Rectal smooth muscle tissue (tissue), 1 donor: Measurements from ENCODE around the gene TMEM129.

Experiments used
- H3K27ac ChIP-seq: one replicate; pipeline ENCODE4 v1.7.0; 2013; ENCODE audit warnings: low read depth, low read length, inconsistent platforms
- H3K27me3 ChIP-seq: one replicate; pipeline ENCODE4 v1.7.0; 2013; ENCODE audit warnings: low read length; ENCODE audit not compliant: control insufficient read depth, insufficient read depth
- H3K36me3 ChIP-seq: one replicate; pipeline ENCODE4 v1.7.0; 2013; ENCODE audit warnings: low read length; ENCODE audit not compliant: control insufficient read depth, insufficient read depth
- H3K4me1 ChIP-seq: one replicate; pipeline ENCODE4 v1.7.0; 2013; ENCODE audit warnings: low read length; ENCODE audit not compliant: control insufficient read depth, insufficient read depth
- H3K4me3 ChIP-seq: one replicate; pipeline ENCODE4 v1.7.0; 2013; ENCODE audit warnings: low read length
- H3K9ac ChIP-seq: one replicate; pipeline ENCODE4 v1.7.0; 2013; ENCODE audit warnings: low read length

Gene TMEM129

DNA sequence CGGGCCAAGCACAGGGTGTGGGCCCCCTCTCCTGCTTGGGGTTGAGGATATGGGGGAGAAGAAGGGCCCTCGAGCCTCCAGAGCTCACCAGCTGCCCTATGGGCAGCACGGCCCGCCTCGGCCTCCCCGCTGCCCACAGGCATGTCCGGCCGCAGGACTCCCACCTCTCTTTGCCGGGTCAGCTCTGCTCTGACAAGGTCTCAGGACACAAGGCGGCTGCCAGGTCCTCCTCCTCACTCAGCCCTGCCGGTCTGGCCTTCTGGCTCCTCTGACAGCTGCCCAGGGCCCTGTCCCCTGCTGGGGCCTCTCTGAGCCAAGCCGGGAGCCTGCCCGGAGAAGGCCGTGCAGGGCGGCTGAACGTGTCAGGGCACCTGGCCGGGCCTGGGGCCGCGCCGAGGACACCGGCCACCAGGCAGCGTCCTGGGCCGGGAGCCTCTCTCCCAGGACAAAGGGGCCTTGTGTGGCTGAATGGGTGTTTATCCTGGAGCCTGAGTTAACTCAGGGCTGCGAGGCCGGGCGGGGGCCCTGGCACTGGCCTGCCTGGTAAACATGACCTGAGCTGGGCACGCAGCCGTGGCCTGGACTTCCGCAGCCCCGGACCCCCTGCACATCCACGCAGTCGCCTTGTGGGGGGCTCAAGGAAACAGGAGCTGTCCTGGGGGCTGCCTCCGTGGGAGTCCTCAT lies 25.9 kb upstream of the TMEM129 start:
- H3K27ac ChIP-seq, result no peak overlapping the region
- H3K36me3 ChIP-seq, result no peaks in the 10 kb centered on the region
- H3K4me3 ChIP-seq, result no peak overlapping the region
- no peaks in the 10 kb centered on the region for H3K27me3 ChIP-seq
- H3K4me1 ChIP-seq, result no peaks in the 10 kb centered on the region
- H3K9ac ChIP-seq, result no peak overlapping the region

DNA sequence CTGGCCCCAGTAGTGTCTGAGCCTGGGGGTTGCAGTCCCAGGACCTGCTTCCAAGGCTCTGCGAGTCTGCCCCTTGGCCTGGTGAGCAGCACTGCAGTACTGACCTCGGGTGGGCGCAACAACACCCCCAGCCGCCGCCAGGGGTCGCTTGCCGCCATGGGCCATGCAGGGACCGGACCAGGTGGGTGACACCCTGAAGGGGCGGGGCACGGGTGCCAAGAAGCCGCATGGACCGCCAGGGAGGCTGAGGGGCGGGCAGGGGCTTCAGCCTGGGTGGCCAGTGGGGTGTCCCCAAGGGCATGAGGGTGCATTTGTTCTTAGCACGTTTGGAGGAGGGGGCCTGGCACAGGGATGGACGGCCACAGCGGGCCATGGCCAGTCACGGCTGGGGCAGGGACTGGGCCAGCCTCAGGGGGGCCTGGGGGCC lies 25.2 kb upstream of the TMEM129 start:
- Histone ChIP-seq H3K36me3 (no peaks in the 10 kb centered on the region), H3K4me3 (no peak overlapping the region), H3K4me1 (no peaks in the 10 kb centered on the region), H3K9ac (no peak overlapping the region), H3K27me3 (no peaks in the 10 kb centered on the region), H3K27ac (no peak overlapping the region)

DNA sequence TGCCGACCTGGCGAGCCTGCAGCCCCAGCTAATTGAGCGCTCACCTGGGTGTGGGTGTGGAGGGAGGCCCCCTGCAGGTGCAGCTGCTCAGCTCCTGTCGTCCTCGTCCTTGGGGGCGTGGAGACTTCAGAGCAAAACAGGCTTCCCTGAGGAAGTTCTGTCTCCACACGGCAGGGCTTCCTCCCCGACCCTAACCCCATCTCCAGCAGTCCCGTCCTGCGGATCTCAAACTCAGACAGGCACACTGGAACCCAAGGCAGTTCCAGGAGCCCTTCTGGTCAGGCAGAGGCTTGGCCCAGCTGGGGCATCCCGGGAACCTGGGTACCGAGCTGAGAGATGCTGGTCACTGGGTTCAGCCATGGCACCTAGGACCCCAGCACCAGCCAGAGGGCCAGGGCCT lies 24.6 kb upstream of the TMEM129 start:
- Histone ChIP-seq H3K36me3 (peaks cover 4% of the 10 kb centered on the region), H3K27ac (no peak overlapping the region), H3K4me1 (no peaks in the 10 kb centered on the region), H3K4me3 (no peak overlapping the region), H3K27me3 (no peaks in the 10 kb centered on the region), H3K9ac (no peak overlapping the region)

DNA sequence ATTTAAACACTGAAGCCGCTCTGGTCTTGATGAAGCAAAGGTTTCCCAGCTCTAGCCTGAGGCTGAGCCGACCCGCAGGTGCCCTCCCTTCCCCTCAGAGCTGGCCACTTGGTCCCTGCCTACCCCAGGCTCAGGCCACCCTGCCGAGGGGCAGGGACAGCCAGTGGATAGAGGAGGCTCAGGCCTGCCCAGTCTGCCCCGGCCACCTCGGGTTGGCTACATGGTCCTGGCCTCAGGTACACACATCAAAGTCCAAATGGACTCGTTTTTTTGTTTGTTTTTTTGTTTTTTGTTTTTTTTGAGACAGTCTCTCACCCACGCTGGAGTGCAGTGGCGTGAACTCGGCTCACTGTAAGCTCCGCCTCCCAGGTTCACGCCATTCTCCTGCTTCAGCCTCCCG lies 24.0 kb upstream of the TMEM129 start:
- H3K9ac ChIP-seq, result no peak overlapping the region
- H3K36me3 ChIP-seq, result peaks cover 6% of the 10 kb centered on the region

DNA sequence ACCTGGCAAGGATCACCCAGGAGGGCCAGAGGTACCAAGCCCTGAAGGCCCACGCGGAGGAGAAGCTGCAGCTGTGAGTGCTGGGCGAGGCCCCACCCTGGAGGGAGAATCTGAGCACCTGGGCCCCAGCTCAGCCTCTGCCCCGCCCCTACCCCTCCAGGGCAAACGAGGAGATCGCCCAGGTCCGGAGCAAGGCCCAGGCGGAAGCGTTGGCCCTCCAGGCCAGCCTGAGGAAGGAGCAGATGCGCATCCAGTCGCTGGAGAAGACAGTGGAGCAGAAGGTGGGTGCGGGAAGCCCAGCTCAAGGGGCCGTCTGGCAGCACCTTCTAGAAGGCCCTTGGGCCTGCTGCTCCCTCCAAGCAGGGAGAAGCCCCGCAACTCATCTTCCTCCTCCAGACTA lies 23.4 kb upstream of the TMEM129 start:
- no peak overlapping the region for H3K9ac ChIP-seq
- no peak overlapping the region for H3K27ac ChIP-seq
- H3K4me3 ChIP-seq, result no peak overlapping the region
- no peaks in the 10 kb centered on the region for H3K4me1 ChIP-seq
- H3K27me3 ChIP-seq, result no peaks in the 10 kb centered on the region
- H3K36me3 ChIP-seq, result peaks cover 6% of the 10 kb centered on the region

More for the DNA sequence above, 24.0 kb upstream of the TMEM129 start:
- no peaks in the 10 kb centered on the region for H3K4me1 ChIP-seq
- H3K27ac ChIP-seq, result no peak overlapping the region
- no peaks in the 10 kb centered on the region for H3K27me3 ChIP-seq
- no peak overlapping the region for H3K4me3 ChIP-seq

DNA sequence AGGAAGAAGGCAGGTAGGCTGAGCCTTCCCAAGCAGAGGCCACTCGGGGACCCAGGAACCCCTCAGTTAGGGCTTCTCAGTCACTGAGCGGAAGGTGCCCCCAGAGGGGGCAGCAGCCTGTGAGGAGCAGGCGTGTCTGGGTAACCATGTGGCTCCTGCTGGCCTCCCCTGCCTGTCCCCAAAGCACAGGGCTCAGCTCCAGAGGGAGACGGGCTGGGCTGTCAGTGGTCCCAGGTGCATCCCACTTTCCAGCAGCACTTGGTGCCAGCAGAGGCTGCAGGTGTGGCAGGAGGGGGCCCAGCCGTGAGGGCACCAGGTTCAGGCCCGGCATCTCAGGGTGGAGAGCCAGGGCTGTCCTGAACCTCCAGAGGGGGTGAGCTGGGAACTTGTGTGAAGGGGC lies 22.9 kb upstream of the TMEM129 start:
- peaks cover 6% of the 10 kb centered on the region for H3K36me3 ChIP-seq
- no peak overlapping the region for H3K27ac ChIP-seq
- no peaks in the 10 kb centered on the region for H3K27me3 ChIP-seq
- no peak overlapping the region for H3K9ac ChIP-seq
- H3K4me3 ChIP-seq, result no peak overlapping the region
- no peaks in the 10 kb centered on the region for H3K4me1 ChIP-seq

DNA sequence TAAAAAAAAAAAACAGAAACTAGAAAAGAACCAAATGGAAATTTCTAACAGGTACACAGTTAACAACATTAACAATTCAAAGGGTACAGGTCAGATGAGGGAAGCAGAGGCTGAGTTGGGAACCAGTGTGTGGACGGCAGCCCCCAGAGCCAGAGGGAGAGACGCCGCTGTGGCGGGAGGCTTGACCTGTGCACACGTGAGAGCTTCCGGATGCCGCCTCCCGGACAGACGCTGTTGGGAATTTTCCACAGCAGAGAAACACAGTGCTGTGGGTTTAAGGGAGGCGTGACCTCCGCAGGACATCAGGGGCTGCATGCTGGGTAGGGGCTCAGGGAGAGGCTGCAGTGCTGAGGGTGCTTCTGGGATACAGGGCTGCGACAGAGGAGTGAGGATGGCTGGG lies 22.4 kb upstream of the TMEM129 start:
- H3K27me3 ChIP-seq, result no peaks in the 10 kb centered on the region
- peaks cover 7% of the 10 kb centered on the region for H3K36me3 ChIP-seq
- no peak overlapping the region for H3K9ac ChIP-seq
- no peaks in the 10 kb centered on the region for H3K4me1 ChIP-seq
- H3K27ac ChIP-seq, result no peak overlapping the region
- no peak overlapping the region for H3K4me3 ChIP-seq

DNA sequence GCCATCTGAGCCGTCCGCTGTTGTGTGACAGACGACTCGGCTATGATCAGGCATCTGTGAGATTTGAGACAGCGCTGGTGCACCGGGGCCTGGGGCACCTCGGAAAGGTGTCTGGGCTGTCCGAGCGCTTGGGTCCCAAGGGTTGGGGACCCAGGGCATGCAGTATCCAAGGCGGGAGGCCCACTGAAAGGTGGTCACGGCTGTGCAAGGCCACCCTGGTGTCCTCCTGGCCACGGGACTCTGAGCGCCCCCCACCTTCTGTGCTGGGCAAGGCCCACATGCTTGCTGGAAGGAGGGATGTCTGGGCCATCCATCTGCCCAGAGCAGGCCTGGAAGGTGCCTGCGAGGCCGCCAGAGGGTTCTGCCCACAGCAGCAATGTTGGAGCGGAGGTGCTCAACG lies 20.1 kb upstream of the TMEM129 start:
- Histone ChIP-seq H3K27ac (no peak overlapping the region), H3K4me1 (no peaks in the 10 kb centered on the region), H3K9ac (no peak overlapping the region), H3K36me3 (peaks cover 20% of the 10 kb centered on the region), H3K27me3 (no peaks in the 10 kb centered on the region), H3K4me3 (no peak overlapping the region)

DNA sequence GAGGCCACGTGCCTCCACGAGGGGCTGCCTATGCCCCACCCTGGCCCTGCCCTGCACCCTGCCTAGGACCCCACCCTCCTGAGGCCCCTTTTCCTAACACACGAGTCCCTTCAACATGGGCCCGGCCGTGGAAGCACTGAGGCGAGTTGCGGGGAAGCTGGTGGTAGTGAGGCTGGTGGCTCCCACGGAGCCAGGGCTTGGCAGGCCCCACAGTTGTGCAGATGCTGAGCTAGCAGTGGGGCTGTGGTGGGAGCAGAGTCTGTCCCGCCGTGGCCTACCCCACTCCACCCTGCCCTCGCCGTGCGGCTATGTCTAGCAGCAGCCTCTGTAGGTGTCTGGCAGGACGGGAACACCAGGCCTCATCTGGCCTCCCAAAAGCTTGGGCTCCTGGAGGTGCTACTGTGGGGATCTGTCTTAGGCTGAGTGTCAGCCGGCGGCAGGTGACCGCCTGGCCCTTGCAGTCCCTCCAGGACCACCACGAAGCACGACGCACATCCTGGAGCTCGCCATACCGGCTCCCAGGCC lies 19.0 kb upstream of the TMEM129 start:
- H3K27me3 ChIP-seq, result no peaks in the 10 kb centered on the region
- H3K36me3 ChIP-seq, result peaks cover 24% of the 10 kb centered on the region
- no peak overlapping the region for H3K9ac ChIP-seq

DNA sequence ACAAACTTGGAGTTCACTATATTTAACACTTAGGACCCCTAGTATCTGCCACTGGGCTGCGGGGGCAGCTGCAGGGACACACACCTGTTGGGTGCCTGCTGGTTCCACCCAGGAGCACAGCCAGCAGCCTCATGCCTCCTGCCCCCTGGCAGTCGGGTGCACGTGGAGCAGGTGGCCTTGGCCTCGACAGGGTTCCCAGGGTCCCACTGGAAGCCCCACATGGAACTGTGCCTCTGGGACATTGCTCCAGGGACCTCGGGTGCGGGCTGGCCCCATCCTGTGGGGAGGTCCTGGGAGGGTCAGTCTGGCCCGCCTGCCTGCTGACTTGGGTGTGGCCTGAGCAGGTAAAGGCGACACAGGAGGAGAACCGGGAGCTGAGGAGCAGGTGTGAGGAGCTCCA lies 18.2 kb upstream of the TMEM129 start:
- H3K4me1 ChIP-seq, result no peaks in the 10 kb centered on the region
- H3K9ac ChIP-seq, result no peak overlapping the region
- peaks cover 24% of the 10 kb centered on the region for H3K36me3 ChIP-seq
- H3K27ac ChIP-seq, result no peak overlapping the region
- no peak overlapping the region for H3K4me3 ChIP-seq
- no peaks in the 10 kb centered on the region for H3K27me3 ChIP-seq

More for the DNA sequence above, 19.0 kb upstream of the TMEM129 start:
- Histone ChIP-seq H3K4me3 (no peak overlapping the region), H3K4me1 (no peaks in the 10 kb centered on the region), H3K27ac (no peak overlapping the region)

DNA sequence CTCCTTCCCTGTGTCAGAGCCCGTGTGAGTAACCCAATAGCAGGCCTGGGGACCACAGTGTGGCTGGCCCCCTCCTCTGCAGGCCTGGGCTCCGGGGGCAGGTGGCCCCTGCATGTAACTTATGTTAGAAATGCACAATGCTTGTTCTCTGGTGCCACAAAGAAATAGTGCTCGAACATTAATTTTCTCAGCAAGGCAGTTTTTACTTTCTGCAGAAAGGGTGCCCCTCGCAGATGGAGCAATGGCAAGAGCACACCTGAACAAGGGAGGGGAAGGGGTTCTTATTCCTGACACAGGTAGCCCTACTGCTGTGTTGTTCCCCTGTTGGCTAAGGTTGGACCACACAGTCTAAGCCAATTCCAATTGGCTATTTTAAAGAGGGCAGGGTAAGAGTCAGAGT lies 17.3 kb upstream of the TMEM129 start:
- Histone ChIP-seq H3K9ac (no peak overlapping the region), H3K36me3 (peaks cover 24% of the 10 kb centered on the region), H3K27ac (no peak overlapping the region), H3K4me1 (no peaks in the 10 kb centered on the region), H3K27me3 (no peaks in the 10 kb centered on the region), H3K4me3 (no peak overlapping the region)

DNA sequence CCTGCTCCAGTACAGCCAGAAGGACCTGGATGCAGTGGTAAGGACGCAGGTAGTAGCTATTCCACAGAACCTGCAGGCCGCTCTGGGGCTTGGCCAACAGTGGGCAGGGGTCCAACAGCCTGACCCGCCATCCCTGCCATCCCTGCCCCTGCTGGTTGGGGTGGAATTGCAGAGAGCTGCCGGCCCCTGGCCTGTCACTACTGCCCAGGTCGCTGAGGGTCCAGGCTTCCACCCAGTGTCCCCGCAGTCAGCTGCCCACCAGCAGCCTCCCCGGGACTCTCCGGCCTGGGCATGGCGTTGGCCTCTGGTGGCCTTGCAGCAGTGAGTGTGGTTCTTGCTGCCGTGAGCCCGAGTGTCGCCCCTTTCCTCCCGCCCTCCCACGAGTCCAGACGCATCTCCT lies 16.5 kb upstream of the TMEM129 start:
- H3K4me3 ChIP-seq, result no peak overlapping the region
- no peak overlapping the region for H3K27ac ChIP-seq
- H3K9ac ChIP-seq, result no peak overlapping the region
- no peaks in the 10 kb centered on the region for H3K4me1 ChIP-seq
- H3K27me3 ChIP-seq, result no peaks in the 10 kb centered on the region
- H3K36me3 ChIP-seq, result peaks cover 24% of the 10 kb centered on the region

DNA sequence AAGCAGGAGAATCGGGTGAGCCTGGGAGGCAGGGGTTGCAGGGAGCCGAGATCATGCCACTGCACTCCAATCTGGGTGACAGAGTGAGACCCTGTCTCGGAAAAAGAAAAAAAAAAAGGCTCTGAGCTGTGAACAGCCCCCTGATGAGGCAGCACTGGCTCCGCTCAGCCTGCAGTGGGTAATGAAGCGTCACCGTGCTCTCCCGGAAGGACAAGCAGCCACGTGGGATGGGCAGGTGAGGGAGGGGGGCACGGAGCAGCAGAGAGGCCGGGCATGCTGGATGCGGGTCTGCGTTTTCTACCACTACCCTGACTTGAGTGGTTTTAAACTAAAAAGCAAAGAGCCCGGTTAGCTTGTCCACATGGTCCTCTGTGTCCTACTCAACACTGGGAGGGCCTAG lies 15.7 kb upstream of the TMEM129 start:
- H3K27me3 ChIP-seq, result no peaks in the 10 kb centered on the region
- H3K4me1 ChIP-seq, result no peaks in the 10 kb centered on the region
- no peak overlapping the region for H3K9ac ChIP-seq
- H3K36me3 ChIP-seq, result peaks cover 27% of the 10 kb centered on the region
- no peak overlapping the region for H3K4me3 ChIP-seq
- H3K27ac ChIP-seq, result no peak overlapping the region
